ENCODE data around the gene NOP9.

- TF ChIP-seq, protein P1, sequence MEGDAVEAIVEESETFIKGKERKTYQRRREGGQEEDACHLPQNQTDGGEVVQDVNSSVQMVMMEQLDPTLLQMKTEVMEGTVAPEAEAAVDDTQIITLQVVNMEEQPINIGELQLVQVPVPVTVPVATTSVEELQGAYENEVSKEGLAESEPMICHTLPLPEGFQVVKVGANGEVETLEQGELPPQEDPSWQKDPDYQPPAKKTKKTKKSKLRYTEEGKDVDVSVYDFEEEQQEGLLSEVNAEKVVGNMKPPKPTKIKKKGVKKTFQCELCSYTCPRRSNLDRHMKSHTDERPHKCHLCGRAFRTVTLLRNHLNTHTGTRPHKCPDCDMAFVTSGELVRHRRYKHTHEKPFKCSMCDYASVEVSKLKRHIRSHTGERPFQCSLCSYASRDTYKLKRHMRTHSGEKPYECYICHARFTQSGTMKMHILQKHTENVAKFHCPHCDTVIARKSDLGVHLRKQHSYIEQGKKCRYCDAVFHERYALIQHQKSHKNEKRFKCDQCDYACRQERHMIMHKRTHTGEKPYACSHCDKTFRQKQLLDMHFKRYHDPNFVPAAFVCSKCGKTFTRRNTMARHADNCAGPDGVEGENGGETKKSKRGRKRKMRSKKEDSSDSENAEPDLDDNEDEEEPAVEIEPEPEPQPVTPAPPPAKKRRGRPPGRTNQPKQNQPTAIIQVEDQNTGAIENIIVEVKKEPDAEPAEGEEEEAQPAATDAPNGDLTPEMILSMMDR (IDR thresholded peaks at IDR 0.05): no peak
- TF ChIP-seq POLR2A (IDR thresholded peaks at IDR 0.05) (no peak), EP300 (IDR thresholded peaks at IDR 0.05) (no peak)
Measured at GRCh38 chr14:24267516-24267915, 32.1 kb upstream of the NOP9 start.
